ENCODE results near the gene C19orf73. TPM values are rescaled to one million over a fixed set of nuclear protein-coding genes. Genes with fewer than 3 reads are reported as not detected.
A peak's percentile ranks its signal among the peaks of the same experiment; 100 is the strongest.
"Not testable (repeated sequence)": the region's sequence is repeated elsewhere in the genome, so short reads cannot be mapped to it uniquely, and the experiment has no call there.

C19orf73 gene
- total RNA-seq, 1 donor from 2014 or later: not detected

GRCh38 chr19:49125025-49125731, 6.2 kb upstream of the C19orf73 start:
- H3K4me3 ChIP-seq (ENCODE audit: low read length in 3 of 3): no peak overlapping the region
- no peak overlapping the region for H3K27ac ChIP-seq (ENCODE audit: low read depth, low read length)
- H3K27me3 ChIP-seq (ENCODE audit: control insufficient read depth in 3 of 3, insufficient read depth in 3 of 3, low read length in 3 of 3): peaks cover 0 to 6% (median 0%) of the 10 kb centered on the region in 3 donors

GRCh38 chr19:49123285-49123684, 4.3 kb upstream of the C19orf73 start:
- not testable (repeated sequence) for H3K9me3 ChIP-seq (ENCODE audit: control insufficient read depth in 3 of 3, low read length in 3 of 3); H3K4me3 ChIP-seq (ENCODE audit: low read length in 3 of 3); H3K9ac ChIP-seq (ENCODE audit: low read depth in 1 of 3, low read length in 3 of 3); H3K27ac ChIP-seq (ENCODE audit: low read depth, low read length); H3K36me3 ChIP-seq (ENCODE audit: control insufficient read depth in 3 of 3, insufficient read depth in 3 of 3, low read length in 3 of 3); H3K27me3 ChIP-seq (ENCODE audit: control insufficient read depth in 3 of 3, insufficient read depth in 3 of 3, low read length in 3 of 3)
- H3K4me1 ChIP-seq (ENCODE audit: control insufficient read depth in 3 of 3, insufficient read depth in 3 of 3, low read length in 3 of 3): peaks cover 11 to 25% (median 16%) of the 10 kb centered on the region in 3 donors

More at GRCh38 chr19:49125025-49125731, 6.2 kb upstream of the C19orf73 start:
- H3K9ac ChIP-seq (ENCODE audit: low read depth in 1 of 3, low read length in 3 of 3): no peak overlapping the region
- no peaks in the 10 kb centered on the region for H3K36me3 ChIP-seq (ENCODE audit: control insufficient read depth in 3 of 3, insufficient read depth in 3 of 3, low read length in 3 of 3)
- H3K4me1 ChIP-seq (ENCODE audit: control insufficient read depth in 3 of 3, insufficient read depth in 3 of 3, low read length in 3 of 3): peaks cover 16 to 30% (median 20%) of the 10 kb centered on the region in 3 donors
- H3K9me3 ChIP-seq (ENCODE audit: control insufficient read depth in 3 of 3, low read length in 3 of 3): no peaks in the 10 kb centered on the region

GRCh38 chr19:49121841-49122240, 2.9 kb upstream of the C19orf73 start:
- H3K9me3 ChIP-seq (ENCODE audit: control insufficient read depth in 3 of 3, low read length in 3 of 3); H3K36me3 ChIP-seq (ENCODE audit: control insufficient read depth in 3 of 3, insufficient read depth in 3 of 3, low read length in 3 of 3); H3K27me3 ChIP-seq (ENCODE audit: control insufficient read depth in 3 of 3, insufficient read depth in 3 of 3, low read length in 3 of 3); H3K4me3 ChIP-seq (ENCODE audit: low read length in 3 of 3); H3K27ac ChIP-seq (ENCODE audit: low read depth, low read length); H3K9ac ChIP-seq (ENCODE audit: low read depth in 1 of 3, low read length in 3 of 3): not testable (repeated sequence)
- H3K4me1 ChIP-seq (ENCODE audit: control insufficient read depth in 3 of 3, insufficient read depth in 3 of 3, low read length in 3 of 3): peaks cover 13 to 28% (median 22%) of the 10 kb centered on the region in 3 donors

DNA sequence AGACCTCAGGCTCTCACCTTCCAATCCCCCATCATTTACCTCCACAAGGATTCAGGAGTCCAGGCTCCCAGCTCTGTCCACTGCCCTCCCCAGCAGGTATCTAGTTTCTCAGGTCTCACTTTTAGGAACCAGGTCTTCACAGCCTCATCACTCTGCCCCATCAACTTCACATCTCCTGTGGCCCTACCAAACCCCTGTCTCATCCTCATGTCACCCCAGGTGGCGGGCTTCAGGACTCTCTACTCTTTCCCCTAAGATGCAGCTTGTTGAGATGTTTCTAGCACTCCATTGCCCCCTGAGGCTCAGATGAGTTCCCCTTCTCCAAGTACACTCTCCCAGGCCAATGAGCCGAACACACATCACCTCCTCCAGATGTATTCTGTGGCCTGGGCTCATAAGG, 1.9 kb upstream of the C19orf73 start:
- Histone ChIP-seq H3K27ac (ENCODE audit: low read depth, low read length) (no peak overlapping the region), H3K9ac (ENCODE audit: low read depth in 1 of 3, low read length in 3 of 3) (no peak overlapping the region), H3K4me3 (ENCODE audit: low read length in 3 of 3) (no peak overlapping the region), H3K27me3 (ENCODE audit: control insufficient read depth in 3 of 3, insufficient read depth in 3 of 3, low read length in 3 of 3) (peaks cover 0 to 3% (median 0%) of the 10 kb centered on the region in 3 donors), H3K9me3 (ENCODE audit: control insufficient read depth in 3 of 3, low read length in 3 of 3) (no peaks in the 10 kb centered on the region), H3K36me3 (ENCODE audit: control insufficient read depth in 3 of 3, insufficient read depth in 3 of 3, low read length in 3 of 3) (peaks cover 2 to 7% (median 6%) of the 10 kb centered on the region in 3 donors), H3K4me1 (ENCODE audit: control insufficient read depth in 3 of 3, insufficient read depth in 3 of 3, low read length in 3 of 3) (peaks cover 13 to 32% (median 22%) of the 10 kb centered on the region in 3 donors)

DNA sequence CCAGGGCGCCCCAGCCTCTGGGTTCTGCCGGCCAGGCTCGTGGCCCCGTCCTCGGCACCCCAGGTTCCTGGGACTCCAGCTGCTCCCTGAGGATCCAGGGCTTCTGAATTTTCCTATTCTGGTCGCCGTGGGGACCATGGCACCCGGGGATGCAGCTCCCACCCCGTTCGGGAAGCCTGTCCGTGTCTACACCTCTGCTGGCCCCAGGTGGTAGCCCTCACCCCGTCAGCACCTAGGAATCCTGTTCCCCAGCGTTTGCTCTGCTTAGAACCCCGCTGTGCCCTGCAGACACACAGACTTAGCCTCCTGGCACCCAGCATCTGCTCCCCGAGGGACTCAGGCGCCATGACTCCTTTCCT, 1.4 kb upstream of the C19orf73 start:
- Histone ChIP-seq H3K4me1 (ENCODE audit: control insufficient read depth in 3 of 3, insufficient read depth in 3 of 3, low read length in 3 of 3) (peaks cover 13 to 34% (median 22%) of the 10 kb centered on the region in 3 donors), H3K27me3 (ENCODE audit: control insufficient read depth in 3 of 3, insufficient read depth in 3 of 3, low read length in 3 of 3) (peaks cover 0 to 3% (median 0%) of the 10 kb centered on the region in 3 donors), H3K9me3 (ENCODE audit: control insufficient read depth in 3 of 3, low read length in 3 of 3) (no peaks in the 10 kb centered on the region), H3K4me3 (ENCODE audit: low read length in 3 of 3) (no peak overlapping the region), H3K36me3 (ENCODE audit: control insufficient read depth in 3 of 3, insufficient read depth in 3 of 3, low read length in 3 of 3) (peaks cover 2 to 7% (median 6%) of the 10 kb centered on the region in 3 donors), H3K9ac (ENCODE audit: low read depth in 1 of 3, low read length in 3 of 3) (no peak overlapping the region), H3K27ac (ENCODE audit: low read depth, low read length) (no peak overlapping the region)

- peak within 1 kb of the TSS; percentile 64 to 87 (median 85) for H3K4me3 ChIP-seq (ENCODE audit: low read length in 3 of 3)
- H3K27me3 ChIP-seq (ENCODE audit: control insufficient read depth in 3 of 3, insufficient read depth in 3 of 3, low read length in 3 of 3): peaks cover 0 to 3% (median 0%) of the 10 kb centered on the region in 3 donors
- no peaks in the 10 kb centered on the region for H3K9me3 ChIP-seq (ENCODE audit: control insufficient read depth in 3 of 3, low read length in 3 of 3)
- H3K36me3 ChIP-seq (ENCODE audit: control insufficient read depth in 3 of 3, insufficient read depth in 3 of 3, low read length in 3 of 3): peaks cover 2 to 7% (median 6%) of the 10 kb centered on the region in 3 donors
- peak within 1 kb of the TSS; percentile 95 for H3K27ac ChIP-seq (ENCODE audit: low read depth, low read length)
- peaks cover 17 to 40% (median 28%) of the 10 kb centered on the region in 3 donors for H3K4me1 ChIP-seq (ENCODE audit: control insufficient read depth in 3 of 3, insufficient read depth in 3 of 3, low read length in 3 of 3)
- peak within 1 kb of the TSS; percentile 60 to 86 (median 85) for H3K9ac ChIP-seq (ENCODE audit: low read depth in 1 of 3, low read length in 3 of 3)
Measured at GRCh38 chr19:49119411-49120324, 725 bp upstream of the C19orf73 start, which contains the start of gene PPFIA3. Gene PPFIA3 (plus strand): TSS chr19:49119544. CDS start chr19:49127874, 8,330 bp downstream.

GRCh38 chr19:49117677-49118564, 1.0 kb downstream of the C19orf73 start:
- peaks cover 23 to 48% (median 34%) of the 10 kb centered on the region in 3 donors for H3K4me1 ChIP-seq (ENCODE audit: control insufficient read depth in 3 of 3, insufficient read depth in 3 of 3, low read length in 3 of 3)
- H3K27ac ChIP-seq (ENCODE audit: low read depth, low read length): peak overlapping the region; percentile 95
- H3K36me3 ChIP-seq (ENCODE audit: control insufficient read depth in 3 of 3, insufficient read depth in 3 of 3, low read length in 3 of 3): peaks cover 2 to 7% (median 6%) of the 10 kb centered on the region in 3 donors
- peaks cover 0 to 3% (median 0%) of the 10 kb centered on the region in 3 donors for H3K27me3 ChIP-seq (ENCODE audit: control insufficient read depth in 3 of 3, insufficient read depth in 3 of 3, low read length in 3 of 3)
- no peaks in the 10 kb centered on the region for H3K9me3 ChIP-seq (ENCODE audit: control insufficient read depth in 3 of 3, low read length in 3 of 3)
- H3K9ac ChIP-seq (ENCODE audit: low read depth in 1 of 3, low read length in 3 of 3): peak overlapping the region; percentile 60 to 86 (median 85)
- peak overlapping the region; percentile 64 to 87 (median 85) for H3K4me3 ChIP-seq (ENCODE audit: low read length in 3 of 3)

- H3K9me3 ChIP-seq (ENCODE audit: control insufficient read depth in 3 of 3, low read length in 3 of 3): no peaks in the 10 kb centered on the region
- H3K27ac ChIP-seq (ENCODE audit: low read depth, low read length): no peak overlapping the region
- no peak overlapping the region for H3K9ac ChIP-seq (ENCODE audit: low read depth in 1 of 3, low read length in 3 of 3)
- H3K4me3 ChIP-seq (ENCODE audit: low read length in 3 of 3): no peak overlapping the region
- peaks cover 23 to 48% (median 34%) of the 10 kb centered on the region in 3 donors for H3K4me1 ChIP-seq (ENCODE audit: control insufficient read depth in 3 of 3, insufficient read depth in 3 of 3, low read length in 3 of 3)
- peaks cover 0 to 3% (median 0%) of the 10 kb centered on the region in 3 donors for H3K27me3 ChIP-seq (ENCODE audit: control insufficient read depth in 3 of 3, insufficient read depth in 3 of 3, low read length in 3 of 3)
- peaks cover 2 to 7% (median 6%) of the 10 kb centered on the region in 3 donors for H3K36me3 ChIP-seq (ENCODE audit: control insufficient read depth in 3 of 3, insufficient read depth in 3 of 3, low read length in 3 of 3)
Measured at GRCh38 chr19:49116544-49116943, 2.4 kb downstream of the C19orf73 start.
